ENCODE results near the gene ESR1. TPM values are rescaled to one million over a fixed set of nuclear protein-coding genes. Genes with fewer than 3 reads are reported as not detected.
"Not testable (repeated sequence)": the region's sequence is repeated elsewhere in the genome, so short reads cannot be mapped to it uniquely, and the experiment has no call there.

ESR1 gene
- total RNA-seq, 2 donors from 2014 or later, result 2.4 to 3.9 TPM

GRCh38 chr6:152026291-152026690, 218.8 kb downstream of the ESR1 start:
- Mint-ChIP-seq H3K27ac (no peak overlapping the region), H3K27me3 (no peaks in the 10 kb centered on the region), H3K4me1 (no peaks in the 10 kb centered on the region), H3K4me3 (peak overlapping the region; percentile 46), H3K36me3 (ENCODE audit: low read depth) (no peaks in the 10 kb centered on the region)
- no peaks in the 10 kb centered on the region for H3K9me3 ChIP-seq (ENCODE audit: control insufficient read depth, low read length, poor library complexity, severe bottlenecking)
- no peak for DNase-seq
- ATAC-seq, result no peak

GRCh38 chr6:152026744-152027143, 219.3 kb downstream of the ESR1 start:
- H3K36me3 Mint-ChIP-seq (ENCODE audit: low read depth); H3K27ac Mint-ChIP-seq: not testable (repeated sequence)
- H3K4me3 Mint-ChIP-seq, result peak overlapping the region; percentile 46

GRCh38 chr6:152033765-152034164, 226.3 kb downstream of the ESR1 start:
- not testable (repeated sequence) for H3K9me3 ChIP-seq (ENCODE audit: control insufficient read depth, low read length, poor library complexity, severe bottlenecking); H3K4me1 Mint-ChIP-seq; DNase-seq; H3K27ac Mint-ChIP-seq; H3K4me3 Mint-ChIP-seq; H3K27me3 Mint-ChIP-seq; ATAC-seq; H3K36me3 Mint-ChIP-seq (ENCODE audit: low read depth)

More at GRCh38 chr6:152026744-152027143, 219.3 kb downstream of the ESR1 start:
- H3K27me3 Mint-ChIP-seq; ATAC-seq; DNase-seq; H3K9me3 ChIP-seq (ENCODE audit: control insufficient read depth, low read length, poor library complexity, severe bottlenecking); H3K4me1 Mint-ChIP-seq: not testable (repeated sequence)

GRCh38 chr6:152034631-152035030, 227.1 kb downstream of the ESR1 start:
- no peak overlapping the region for H3K27ac Mint-ChIP-seq
- ATAC-seq, result no peak

GRCh38 chr6:152046118-152046517, 238.6 kb downstream of the ESR1 start:
- Mint-ChIP-seq H3K27me3 (no peaks in the 10 kb centered on the region), H3K36me3 (ENCODE audit: low read depth) (no peaks in the 10 kb centered on the region), H3K4me1 (no peaks in the 10 kb centered on the region), H3K4me3 (no peak overlapping the region), H3K27ac (no peak overlapping the region)
- no peaks in the 10 kb centered on the region for H3K9me3 ChIP-seq (ENCODE audit: control insufficient read depth, low read length, poor library complexity, severe bottlenecking)
- DNase-seq, result no peak
- ATAC-seq, result no peak

More at GRCh38 chr6:152034631-152035030, 227.1 kb downstream of the ESR1 start:
- H3K4me1 Mint-ChIP-seq, result no peaks in the 10 kb centered on the region
- no peaks in the 10 kb centered on the region for H3K9me3 ChIP-seq (ENCODE audit: control insufficient read depth, low read length, poor library complexity, severe bottlenecking)
- H3K4me3 Mint-ChIP-seq, result no peak overlapping the region
- H3K27me3 Mint-ChIP-seq, result no peaks in the 10 kb centered on the region
- no peak for DNase-seq
- H3K36me3 Mint-ChIP-seq (ENCODE audit: low read depth), result no peaks in the 10 kb centered on the region

- ATAC-seq, result no peak
- H3K27me3 Mint-ChIP-seq, result no peaks in the 10 kb centered on the region
- no peaks in the 10 kb centered on the region for H3K9me3 ChIP-seq (ENCODE audit: control insufficient read depth, low read length, poor library complexity, severe bottlenecking)
- no peak for DNase-seq
- H3K36me3 Mint-ChIP-seq (ENCODE audit: low read depth), result no peaks in the 10 kb centered on the region
- H3K27ac Mint-ChIP-seq, result no peak overlapping the region
- H3K4me1 Mint-ChIP-seq, result no peaks in the 10 kb centered on the region
- H3K4me3 Mint-ChIP-seq, result no peak overlapping the region
Observed at GRCh38 chr6:152048921-152049320, 241.4 kb downstream of the ESR1 start.

- Mint-ChIP-seq H3K27me3 (no peaks in the 10 kb centered on the region), H3K27ac (no peak overlapping the region), H3K36me3 (ENCODE audit: low read depth) (no peaks in the 10 kb centered on the region), H3K4me1 (no peaks in the 10 kb centered on the region), H3K4me3 (no peak overlapping the region)
- DNase-seq, result no peak
- no peak for ATAC-seq
- no peaks in the 10 kb centered on the region for H3K9me3 ChIP-seq (ENCODE audit: control insufficient read depth, low read length, poor library complexity, severe bottlenecking)
Observed at GRCh38 chr6:152049502-152049901, 242.0 kb downstream of the ESR1 start.

- no peaks in the 10 kb centered on the region for H3K4me1 Mint-ChIP-seq
- ATAC-seq, result no peak
Observed at GRCh38 chr6:152050451-152051195, 243.1 kb downstream of the ESR1 start.

GRCh38 chr6:152052061-152052460, 244.6 kb downstream of the ESR1 start:
- H3K36me3 Mint-ChIP-seq (ENCODE audit: low read depth), result no peaks in the 10 kb centered on the region
- H3K4me3 Mint-ChIP-seq, result no peak overlapping the region
- ATAC-seq (no peak), DNase-seq (no peak)
- no peak overlapping the region for H3K27ac Mint-ChIP-seq
- no peaks in the 10 kb centered on the region for H3K4me1 Mint-ChIP-seq
- peaks cover 9% of the 10 kb centered on the region for H3K27me3 Mint-ChIP-seq
- H3K9me3 ChIP-seq (ENCODE audit: control insufficient read depth, low read length, poor library complexity, severe bottlenecking), result no peaks in the 10 kb centered on the region

More at GRCh38 chr6:152050451-152051195, 243.1 kb downstream of the ESR1 start:
- no peak overlapping the region for H3K27ac Mint-ChIP-seq
- peaks cover 2% of the 10 kb centered on the region for H3K27me3 Mint-ChIP-seq
- H3K36me3 Mint-ChIP-seq (ENCODE audit: low read depth), result no peaks in the 10 kb centered on the region
- H3K4me3 Mint-ChIP-seq, result no peak overlapping the region
- DNase-seq, result no peak
- no peaks in the 10 kb centered on the region for H3K9me3 ChIP-seq (ENCODE audit: control insufficient read depth, low read length, poor library complexity, severe bottlenecking)

- H3K36me3 Mint-ChIP-seq (ENCODE audit: low read depth), result no peaks in the 10 kb centered on the region
Observed at GRCh38 chr6:152053332-152053731, 245.8 kb downstream of the ESR1 start.

GRCh38 chr6:152054441-152054840, 247.0 kb downstream of the ESR1 start:
- H3K4me1 Mint-ChIP-seq, result no peaks in the 10 kb centered on the region
- DNase-seq, result no peak
- no peak overlapping the region for H3K4me3 Mint-ChIP-seq
- peaks cover 21% of the 10 kb centered on the region for H3K27me3 Mint-ChIP-seq
- no peaks in the 10 kb centered on the region for H3K9me3 ChIP-seq (ENCODE audit: control insufficient read depth, low read length, poor library complexity, severe bottlenecking)
- H3K36me3 Mint-ChIP-seq (ENCODE audit: low read depth), result no peaks in the 10 kb centered on the region
- no peak overlapping the region for H3K27ac Mint-ChIP-seq
- no peak for ATAC-seq

More at GRCh38 chr6:152053332-152053731, 245.8 kb downstream of the ESR1 start:
- H3K4me1 Mint-ChIP-seq, result no peaks in the 10 kb centered on the region
- ATAC-seq, result no peak
- peaks cover 16% of the 10 kb centered on the region for H3K27me3 Mint-ChIP-seq
- no peak for DNase-seq
- H3K4me3 Mint-ChIP-seq, result no peak overlapping the region
- no peaks in the 10 kb centered on the region for H3K9me3 ChIP-seq (ENCODE audit: control insufficient read depth, low read length, poor library complexity, severe bottlenecking)
- no peak overlapping the region for H3K27ac Mint-ChIP-seq

- H3K27ac Mint-ChIP-seq, result no peak overlapping the region
Observed at GRCh38 chr6:152055517-152055916, 248.0 kb downstream of the ESR1 start.

GRCh38 chr6:152057832-152058498, 250.5 kb downstream of the ESR1 start:
- no peak overlapping the region for H3K27ac Mint-ChIP-seq
- ATAC-seq (no peak), DNase-seq (no peak)
- H3K4me3 Mint-ChIP-seq, result no peak overlapping the region
- no peaks in the 10 kb centered on the region for H3K4me1 Mint-ChIP-seq
- no peaks in the 10 kb centered on the region for H3K9me3 ChIP-seq (ENCODE audit: control insufficient read depth, low read length, poor library complexity, severe bottlenecking)
- H3K27me3 Mint-ChIP-seq, result peaks cover 25% of the 10 kb centered on the region
- H3K36me3 Mint-ChIP-seq (ENCODE audit: low read depth), result no peaks in the 10 kb centered on the region

More at GRCh38 chr6:152055517-152055916, 248.0 kb downstream of the ESR1 start:
- H3K4me3 Mint-ChIP-seq, result no peak overlapping the region
- no peaks in the 10 kb centered on the region for H3K4me1 Mint-ChIP-seq
- H3K36me3 Mint-ChIP-seq (ENCODE audit: low read depth), result no peaks in the 10 kb centered on the region
- peaks cover 25% of the 10 kb centered on the region for H3K27me3 Mint-ChIP-seq
- DNase-seq (no peak), ATAC-seq (no peak)
- no peaks in the 10 kb centered on the region for H3K9me3 ChIP-seq (ENCODE audit: control insufficient read depth, low read length, poor library complexity, severe bottlenecking)

All from T-helper 17 cell (primary cell).